Activated CD4-positive, CD25-positive, alpha-beta regulatory T cell treated with anti-CD3 and anti-CD28 coated beads, Interleukin-2, amount 50 U/mL, for 16 hours (primary cell): Measurements from ENCODE around the gene POU2F2.
A peak's percentile ranks its signal among the peaks of the same experiment; 100 is the strongest.

Source experiments
- DNase-seq: peaks from one replicate; pipeline ENCODE4 v3.0.0-alpha.2; 2020; ENCODE audit warnings: low read depth, low spot score

Gene POU2F2

GRCh38 chr19:42132030-42132628 is at the start of gene POU2F2:
Gene POU2F2, minus strand, starts transcription at chr19:42132446. Its CDS starts 35 bp downstream, at chr19:42132411.
- peak; percentile 85 for DNase-seq

DNA sequence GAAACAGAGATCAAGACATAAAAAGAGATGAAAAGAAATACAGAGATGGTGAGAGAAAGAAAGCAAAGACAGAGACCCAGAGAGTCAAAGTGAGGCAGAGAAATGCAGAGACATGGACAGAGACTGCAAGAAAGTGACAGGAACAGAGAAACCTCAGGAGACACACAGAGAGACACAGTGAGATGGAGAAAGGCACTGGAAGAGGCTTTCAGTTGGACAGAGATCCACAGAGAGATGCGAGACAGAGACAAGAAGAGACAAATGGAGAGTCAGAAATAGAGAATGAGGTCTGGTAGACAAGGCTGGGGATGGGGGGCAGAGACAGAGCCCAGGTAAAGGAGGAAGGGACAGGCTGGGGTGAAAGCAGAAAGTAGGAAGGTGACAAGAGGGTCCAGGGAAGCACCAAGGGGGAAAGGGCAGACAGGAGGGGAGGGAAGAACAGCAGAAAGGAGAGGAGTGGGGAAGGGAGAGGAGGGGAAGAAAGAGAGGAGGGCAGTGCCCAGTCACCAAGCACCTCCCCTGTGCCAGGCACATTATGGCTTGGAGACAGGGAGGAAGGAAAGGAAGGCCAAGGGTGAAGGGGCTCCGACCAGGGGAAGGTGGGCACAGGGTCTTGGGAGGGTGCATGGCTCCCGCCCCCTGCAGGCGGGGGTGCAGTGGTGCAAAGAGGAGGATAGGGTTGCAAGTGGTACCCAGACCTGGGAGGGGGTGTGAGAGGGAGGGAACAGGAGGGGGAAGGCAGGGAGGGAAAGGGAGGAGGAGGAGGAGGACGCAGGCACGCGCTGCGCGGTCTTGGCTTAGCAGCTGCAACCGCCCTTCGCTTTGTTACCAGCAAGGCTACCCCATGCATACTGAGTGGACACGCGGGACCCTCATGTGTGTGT is 46.8 kb upstream of the POU2F2 start:
- DNase-seq: no peak

DNA sequence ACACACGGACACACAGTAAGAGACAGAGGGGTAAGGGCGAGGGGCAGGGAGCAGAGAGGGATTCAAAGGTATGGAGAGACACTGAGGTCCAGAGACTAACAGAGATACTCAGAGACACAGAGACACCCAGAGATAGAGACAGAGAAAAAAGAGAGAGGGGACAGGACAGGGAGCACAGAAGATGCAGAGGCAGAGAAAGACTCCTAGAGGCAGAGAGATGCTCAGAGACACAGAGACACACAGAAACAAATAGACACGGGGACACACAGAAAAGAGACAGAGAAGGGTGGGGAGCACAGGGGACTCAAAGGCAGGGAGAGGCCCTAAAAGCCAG is 45.4 kb upstream of the POU2F2 start:
- no peak for DNase-seq

DNA sequence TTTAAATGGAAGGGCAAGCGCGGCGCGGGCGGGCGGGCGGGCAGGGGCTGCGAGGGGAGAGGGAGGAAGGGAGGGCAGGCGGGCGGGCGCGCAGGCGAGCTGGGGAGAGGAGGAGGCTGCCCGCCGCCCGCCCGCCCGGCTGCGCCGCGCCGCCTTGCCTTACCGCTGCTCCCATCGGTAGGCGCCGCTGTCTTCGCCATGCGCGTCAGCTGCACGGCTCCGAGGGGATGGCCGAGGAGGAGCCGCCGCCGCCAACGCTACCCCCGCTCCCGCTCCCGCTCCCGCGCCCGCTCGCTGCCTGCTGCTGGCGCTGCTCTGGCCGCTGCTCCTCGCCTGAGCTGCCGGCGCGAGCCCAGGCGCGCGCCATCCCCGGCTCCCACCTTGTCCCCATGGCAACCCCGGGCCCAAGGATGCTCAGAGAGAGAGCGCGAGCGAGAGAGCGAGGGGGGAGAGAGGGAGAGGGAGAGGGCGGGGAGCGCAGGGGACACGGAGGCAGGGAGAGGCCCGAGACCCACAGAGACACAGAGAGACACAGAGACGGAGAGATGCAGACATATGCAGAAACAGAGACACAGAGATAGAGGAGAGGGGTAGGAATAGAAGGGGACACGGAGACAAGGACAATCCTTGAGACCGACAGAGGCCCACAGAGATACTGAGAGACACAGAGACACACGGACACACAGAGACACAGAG is 44.9 kb upstream of the POU2F2 start:
- DNase-seq: peak; percentile 50

- DNase-seq: no peak
Measured at GRCh38 chr19:42176649-42176989, 44.4 kb upstream of the POU2F2 start.

DNA sequence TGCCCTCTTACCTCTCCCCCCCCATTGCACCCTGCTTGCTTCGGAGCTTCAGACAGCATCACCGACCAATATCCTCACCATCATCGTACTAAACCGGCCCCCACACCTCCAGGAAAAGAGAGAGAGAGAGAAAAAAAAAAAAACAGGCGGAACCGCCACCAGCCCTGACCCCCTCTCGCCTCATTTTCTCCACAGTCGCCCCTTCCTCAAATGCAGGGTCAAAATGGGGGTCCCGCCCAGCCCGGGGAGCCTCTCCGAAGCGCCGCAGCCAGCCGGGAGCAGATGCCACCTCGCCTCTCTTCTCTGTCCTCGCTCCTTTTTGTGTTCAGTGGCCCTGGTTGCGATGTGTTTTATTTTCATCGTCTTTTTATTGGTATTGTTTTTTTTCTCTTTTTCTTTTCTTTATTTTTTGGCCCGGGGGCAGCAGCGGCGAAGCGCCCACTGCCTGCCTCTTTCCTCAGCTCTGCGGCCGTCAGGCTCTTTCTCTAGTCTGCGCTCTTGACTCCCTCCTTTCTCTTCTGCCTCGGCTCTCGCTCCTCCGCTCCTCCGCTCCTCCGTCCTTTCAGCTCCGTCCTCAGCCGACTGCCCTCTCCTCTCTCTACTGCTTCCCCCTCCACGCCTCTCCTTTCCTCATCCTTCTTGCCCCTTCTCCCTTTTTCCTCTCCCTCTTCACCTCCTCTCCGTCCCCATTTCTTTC is 43.9 kb upstream of the POU2F2 start:
- no peak for DNase-seq

GRCh38 chr19:42174958-42175734 is 42.9 kb upstream of the POU2F2 start:
- no peak for DNase-seq

DNA sequence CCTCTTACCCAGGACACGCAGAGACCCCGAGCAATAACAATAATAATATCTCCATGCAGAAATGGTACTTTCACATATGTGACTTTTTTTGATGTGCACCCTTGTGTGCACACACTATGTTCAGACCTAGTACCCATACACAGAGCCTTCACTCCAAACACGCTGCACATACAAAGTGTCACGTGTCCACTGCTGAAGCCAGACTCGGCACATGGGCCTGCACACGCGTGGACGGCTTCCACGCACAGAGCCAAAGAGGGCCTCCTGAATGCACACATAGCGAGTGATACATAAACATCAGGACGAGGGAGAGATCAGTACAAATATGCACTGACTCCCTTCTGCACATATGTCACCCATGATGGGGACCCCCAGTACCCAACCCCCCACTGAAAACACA is 41.9 kb upstream of the POU2F2 start:
- no peak for DNase-seq

DNA sequence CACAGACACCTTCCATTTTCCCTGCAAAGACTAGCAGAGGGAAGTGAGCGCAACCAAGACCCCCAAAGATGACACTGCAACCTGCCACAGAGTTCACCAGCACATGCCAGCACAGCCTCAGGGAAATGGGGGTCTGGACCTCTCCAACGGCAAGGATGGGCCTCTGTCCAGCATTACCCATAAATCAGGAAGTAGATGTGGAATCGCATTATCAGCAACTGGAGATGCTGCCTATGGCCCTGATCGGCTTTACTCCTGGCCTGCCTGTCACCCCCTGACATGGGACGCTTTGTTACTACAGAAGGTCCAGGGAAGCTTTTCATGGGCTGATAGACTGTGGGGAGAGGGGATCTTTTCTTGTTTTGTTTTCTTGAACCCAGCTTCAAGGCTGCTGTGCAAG is 41.4 kb upstream of the POU2F2 start:
- DNase-seq: no peak

GRCh38 chr19:42172261-42172660 is 40.0 kb upstream of the POU2F2 start:
- DNase-seq: no peak

GRCh38 chr19:42170715-42171114 is 38.5 kb upstream of the POU2F2 start:
- DNase-seq: no peak

DNA sequence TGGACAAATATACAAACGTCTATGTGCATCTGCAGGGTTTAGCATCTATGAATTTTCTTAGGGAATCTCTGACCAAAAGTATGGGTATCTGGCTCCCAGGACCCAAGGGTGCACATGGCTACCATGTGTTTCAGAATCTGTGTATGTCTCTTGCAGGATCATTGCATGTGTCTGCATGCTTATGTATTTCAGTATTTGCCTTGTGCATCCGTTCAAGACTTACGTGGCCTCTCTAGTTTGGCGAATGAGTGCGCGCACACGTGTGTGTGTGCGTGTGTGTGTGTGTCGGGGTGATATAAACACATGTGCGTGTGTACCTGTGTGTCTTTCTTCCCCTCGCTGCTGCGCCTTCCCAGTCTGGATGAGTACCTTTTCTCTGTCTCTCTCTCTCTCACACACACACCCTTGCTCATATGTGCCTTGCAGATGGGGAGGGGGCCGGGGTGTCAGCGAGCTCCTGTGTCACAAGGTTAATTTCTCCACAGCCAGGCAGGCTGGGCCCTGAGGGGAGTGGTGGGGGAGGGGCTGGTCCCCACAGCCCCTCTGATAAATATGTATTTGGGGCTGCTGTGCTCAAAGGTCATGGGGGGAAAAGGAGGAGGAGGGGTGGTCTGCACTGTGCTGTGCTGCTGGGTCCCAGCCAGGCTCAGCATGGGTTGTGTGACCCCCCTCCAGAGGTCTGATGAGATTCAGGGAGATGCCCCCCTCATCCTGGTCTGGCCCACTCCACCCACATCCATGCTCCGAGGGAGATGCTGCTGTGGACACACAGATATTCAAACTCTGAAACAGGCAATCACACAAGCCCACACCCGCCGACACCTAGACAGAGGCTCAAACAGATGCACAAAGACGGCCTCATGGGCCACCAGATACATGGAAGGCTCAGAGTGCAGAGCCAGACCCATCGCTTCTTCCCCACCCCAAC is 37.5 kb upstream of the POU2F2 start:
- DNase-seq: no peak

DNA sequence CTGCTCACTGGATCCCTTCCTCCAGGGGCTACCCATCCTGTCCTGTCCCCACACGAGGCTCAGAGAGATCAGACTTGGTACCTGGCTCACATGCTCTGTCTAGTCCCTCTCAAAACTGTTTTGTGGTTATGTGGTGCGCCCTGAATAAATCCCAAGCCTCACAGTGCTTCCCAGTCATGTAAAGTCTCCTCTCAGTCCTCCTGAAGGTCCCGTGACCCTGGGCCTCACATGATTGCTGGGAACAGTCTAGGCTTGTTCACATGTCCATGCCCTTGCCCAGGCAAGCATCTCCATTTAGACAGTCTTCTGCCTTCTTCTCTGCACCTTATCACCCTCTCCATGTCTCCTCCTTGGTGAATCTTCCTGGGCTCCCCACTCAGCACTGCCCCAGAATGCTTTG is 36.0 kb upstream of the POU2F2 start:
- DNase-seq: no peak

DNA sequence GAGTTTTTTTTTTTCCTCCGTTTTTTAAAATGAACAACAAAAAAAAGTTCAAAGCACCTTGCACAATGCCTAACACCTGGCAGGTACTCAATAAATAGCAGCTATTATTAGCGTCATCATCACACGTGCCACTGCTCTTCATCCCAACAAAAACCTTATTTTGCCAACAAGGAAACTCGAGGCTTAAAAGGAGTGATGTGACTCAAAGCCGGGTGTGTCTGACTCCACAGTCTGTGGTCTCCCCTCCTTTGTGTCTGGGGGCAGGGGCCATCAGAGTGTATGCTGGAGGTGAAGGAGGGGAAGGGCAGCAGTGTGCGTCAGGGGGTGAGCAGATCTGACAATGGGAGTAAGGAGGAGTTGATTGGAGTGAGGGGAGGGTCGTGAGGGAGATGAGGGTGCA is 34.1 kb upstream of the POU2F2 start:
- DNase-seq: no peak

DNA sequence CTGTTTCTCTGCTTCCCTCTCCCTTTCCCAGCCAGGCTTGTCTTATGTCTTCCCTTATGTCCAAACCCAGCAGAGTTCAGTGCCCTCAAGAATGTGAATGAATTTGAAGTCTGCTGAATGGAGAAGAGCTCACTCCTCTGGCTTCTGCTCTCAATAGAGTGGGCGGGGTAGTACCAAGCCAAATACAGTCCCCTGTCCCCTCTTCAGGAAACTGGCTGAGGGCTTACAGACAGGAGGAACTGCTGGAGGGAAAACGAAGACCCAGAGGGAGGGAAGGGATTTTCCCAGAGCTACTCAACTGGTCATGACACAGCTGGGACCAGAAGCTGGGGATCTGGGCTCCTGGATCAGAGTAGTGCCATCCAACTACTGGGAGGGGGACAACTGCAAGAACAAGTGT is 32.9 kb upstream of the POU2F2 start:
- DNase-seq: no peak

DNA sequence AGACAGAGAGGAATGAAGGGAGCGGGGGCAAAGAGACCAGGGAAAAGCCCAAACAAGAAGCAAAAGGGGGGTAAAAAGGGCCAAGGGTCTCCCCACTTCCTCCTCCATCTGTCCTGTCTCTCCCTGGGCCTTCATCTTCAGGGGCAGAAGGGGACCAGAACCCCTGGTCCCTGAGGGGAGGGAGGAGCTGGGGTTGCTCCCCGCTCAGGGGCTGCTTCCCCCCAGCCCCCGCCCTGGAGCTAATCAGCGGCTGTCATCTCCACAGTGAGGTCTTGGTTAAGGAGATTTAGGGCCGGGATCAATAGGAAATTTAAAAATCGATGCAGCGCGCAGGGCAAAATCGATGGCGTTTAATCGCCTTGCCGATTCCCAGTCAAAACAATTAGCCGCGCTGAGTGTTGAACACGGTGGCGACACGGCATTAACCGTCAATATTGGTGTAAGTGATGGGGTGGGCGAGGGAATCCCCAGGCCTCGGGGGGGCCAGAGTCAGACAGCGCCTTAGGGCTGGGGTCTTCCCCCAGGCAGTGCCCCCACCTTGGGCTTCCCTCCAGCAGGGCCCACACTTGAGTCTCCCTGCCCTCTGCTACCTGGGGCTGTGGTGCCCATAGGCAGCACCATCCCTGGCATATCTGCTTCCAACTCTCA is 29.5 kb upstream of the POU2F2 start:
- DNase-seq: no peak

DNA sequence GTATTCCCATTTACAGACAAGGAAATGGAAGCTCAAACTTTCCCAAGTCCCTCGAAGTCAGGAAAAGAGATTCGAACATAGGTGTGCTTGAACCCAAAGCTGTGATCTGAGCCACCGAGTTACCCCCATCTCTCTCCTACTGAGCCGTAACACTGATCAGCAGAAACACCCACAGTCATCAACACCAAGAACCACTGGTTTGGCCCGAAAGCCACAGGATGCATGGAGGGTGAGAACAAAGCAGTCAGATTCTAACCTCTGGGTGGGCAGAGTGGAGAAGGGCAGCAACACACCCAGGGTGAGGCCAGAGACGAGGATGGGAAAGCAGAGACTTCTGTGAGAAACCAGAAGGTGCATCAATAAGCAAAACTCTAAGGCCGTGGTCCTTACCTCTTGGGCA is 27.7 kb upstream of the POU2F2 start:
- DNase-seq: no peak

DNA sequence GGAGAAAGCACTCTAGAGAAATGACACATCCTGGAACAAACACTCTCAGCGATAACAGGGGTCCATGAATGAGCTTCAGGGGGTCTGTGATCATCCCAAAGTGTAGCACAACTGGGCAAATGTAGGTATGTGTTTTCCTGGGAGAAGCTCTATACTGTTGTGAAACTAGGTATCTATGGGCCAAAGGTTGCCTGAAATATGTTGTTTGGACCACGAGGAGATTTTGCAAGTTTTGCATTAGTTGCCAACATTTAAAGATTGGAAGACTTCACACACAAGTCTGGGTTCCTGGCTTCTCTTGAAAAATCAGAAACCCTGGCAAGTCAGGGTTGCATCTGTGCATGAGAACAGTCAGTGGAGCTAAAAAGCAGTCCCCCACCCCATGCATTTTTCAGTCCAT is 26.7 kb upstream of the POU2F2 start:
- DNase-seq: no peak

- no peak for DNase-seq
Measured at GRCh38 chr19:42156571-42156970, 24.3 kb upstream of the POU2F2 start.

- DNase-seq: no peak
Measured at GRCh38 chr19:42155796-42156195, 23.6 kb upstream of the POU2F2 start.
